HG03442 (cell line): ENCODE results near the gene SHLD1.

ENCODE experiments used
- ATAC-seq: cut with Tn5 transposase; IDR thresholded peaks from one replicate; pipeline ENCODE4 v1.9.1; 2021; ENCODE audit warnings: mild to moderate bottlenecking, moderate library complexity; ENCODE audit not compliant: unreplicated experiment

The SHLD1 gene

GRCh38 chr20:5845681-5846615 lies 95.7 kb downstream of the SHLD1 start:
- ATAC-seq = no peak

GRCh38 chr20:5848711-5849505 lies 98.7 kb downstream of the SHLD1 start:
- ATAC-seq = no peak

- ATAC-seq = no peak
Measured at GRCh38 chr20:5855939-5856338, 105.7 kb downstream of the SHLD1 start.

- no peak for ATAC-seq
Measured at GRCh38 chr20:5859608-5860007, 109.4 kb downstream of the SHLD1 start.

GRCh38 chr20:5862703-5863039 lies 112.5 kb downstream of the SHLD1 start:
- ATAC-seq = no peak

GRCh38 chr20:5863040-5863833 lies 113.0 kb downstream of the SHLD1 start:
- no peak for ATAC-seq

- ATAC-seq = no peak
Measured at GRCh38 chr20:5864428-5864827, 114.2 kb downstream of the SHLD1 start.

GRCh38 chr20:5864873-5865587 lies 114.8 kb downstream of the SHLD1 start:
- ATAC-seq = no peak

- ATAC-seq = no peak
Measured at GRCh38 chr20:5865604-5866003, 115.4 kb downstream of the SHLD1 start.

- no peak for ATAC-seq
Measured at GRCh38 chr20:5870568-5870981, 120.4 kb downstream of the SHLD1 start.

GRCh38 chr20:5871459-5872410 lies 121.5 kb downstream of the SHLD1 start:
- no peak for ATAC-seq

GRCh38 chr20:5877128-5877527 lies 126.9 kb downstream of the SHLD1 start:
- no peak for ATAC-seq

- no peak for ATAC-seq
Measured at GRCh38 chr20:5880326-5880725, 130.1 kb downstream of the SHLD1 start.

- no peak for ATAC-seq
Measured at GRCh38 chr20:5881703-5882102, 131.5 kb downstream of the SHLD1 start.

- ATAC-seq = no peak
Measured at GRCh38 chr20:5882166-5882565, 132.0 kb downstream of the SHLD1 start.

GRCh38 chr20:5884465-5885335 lies 134.5 kb downstream of the SHLD1 start:
- ATAC-seq = no peak

- ATAC-seq = no peak
Measured at GRCh38 chr20:5885866-5886265, 135.7 kb downstream of the SHLD1 start.

GRCh38 chr20:5886788-5887187 lies 136.6 kb downstream of the SHLD1 start:
- no peak for ATAC-seq
